Memory B cell (primary cell): ENCODE measurements around the gene RNPEP.
"Not testable (repeated sequence)": the region's sequence is repeated elsewhere in the genome, so short reads cannot be mapped to it uniquely, and the experiment has no call there.

Source experiments
- ATAC-seq: fragments of 150-1000 bp; cut with Tn5 transposase; 2 replicates; pipeline ENCODE4 v1.10.0; 2021; ENCODE audit warnings: low read depth, mild to moderate bottlenecking, moderate library complexity
- DNase-seq, 2 donors: peaks; one replicate each; pipeline ENCODE4 v3.0.0; 2022; ENCODE audit warnings: low spot score in 2 of 2
- H3K27ac Mint-ChIP-seq: one replicate; pipeline ENCODE4 v1.8.0; 2022; ENCODE audit warnings: mild to moderate bottlenecking, moderate library complexity, mixed read lengths
- H3K27me3 Mint-ChIP-seq: one replicate; pipeline ENCODE4 v1.8.0; 2022; ENCODE audit warnings: mixed read lengths
- H3K36me3 Mint-ChIP-seq: one replicate; pipeline ENCODE4 v1.8.0; 2022; ENCODE audit warnings: mild to moderate bottlenecking, mixed read lengths
- H3K4me1 Mint-ChIP-seq: one replicate; pipeline ENCODE4 v1.8.0; 2022; ENCODE audit warnings: mixed read lengths
- H3K4me3 Mint-ChIP-seq: one replicate; pipeline ENCODE4 v1.8.0; 2022; ENCODE audit warnings: mild to moderate bottlenecking, moderate library complexity, mixed read lengths
- H3K9me3 Mint-ChIP-seq: one replicate; pipeline ENCODE4 v1.8.0; 2022; ENCODE audit warnings: mixed read lengths

The RNPEP gene

GRCh38 chr1:202010180-202011015 is 27.9 kb downstream of the RNPEP start, which contains the start of gene ELF3:
TSS of gene ELF3 (plus strand) at chr1:202010587. CDS start at chr1:202011137, 550 bp downstream.
- ATAC-seq (no peak), DNase-seq (no peak)
- Mint-ChIP-seq H3K9me3 (no peaks in the 10 kb centered on the region), H3K4me3 (no peak within 1 kb of the TSS), H3K27ac (no peak within 1 kb of the TSS), H3K27me3 (no peaks in the 10 kb centered on the region), H3K4me1 (peaks cover 2% of the 10 kb centered on the region), H3K36me3 (peaks cover 8% of the 10 kb centered on the region)

DNA sequence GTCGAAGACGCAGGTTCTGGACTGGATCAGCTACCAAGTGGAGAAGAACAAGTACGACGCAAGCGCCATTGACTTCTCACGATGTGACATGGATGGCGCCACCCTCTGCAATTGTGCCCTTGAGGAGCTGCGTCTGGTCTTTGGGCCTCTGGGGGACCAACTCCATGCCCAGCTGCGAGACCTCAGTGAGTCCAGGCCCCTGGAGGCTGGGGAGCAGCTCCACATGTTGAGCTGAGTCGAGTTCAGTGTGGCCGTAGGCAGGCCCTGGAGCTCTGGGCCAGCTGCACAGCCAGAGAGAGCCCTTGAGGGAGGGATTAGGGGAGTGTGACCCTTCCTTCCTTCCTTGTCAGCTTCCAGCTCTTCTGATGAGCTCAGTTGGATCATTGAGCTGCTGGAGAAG is 29.5 kb downstream of the RNPEP start:
- ATAC-seq (no peak), DNase-seq (no peak)
- peaks cover 3% of the 10 kb centered on the region for H3K27me3 Mint-ChIP-seq
- H3K4me3 Mint-ChIP-seq, result no peak overlapping the region
- peaks cover 2% of the 10 kb centered on the region for H3K4me1 Mint-ChIP-seq
- no peaks in the 10 kb centered on the region for H3K9me3 Mint-ChIP-seq
- H3K36me3 Mint-ChIP-seq, result peaks cover 2% of the 10 kb centered on the region
- no peak overlapping the region for H3K27ac Mint-ChIP-seq

GRCh38 chr1:202012544-202013478 is 30.4 kb downstream of the RNPEP start:
- DNase-seq, result no peak
- H3K27me3 Mint-ChIP-seq, result peaks cover 4% of the 10 kb centered on the region
- H3K36me3 Mint-ChIP-seq, result no peaks in the 10 kb centered on the region
- no peak overlapping the region for H3K27ac Mint-ChIP-seq
- H3K9me3 Mint-ChIP-seq, result no peaks in the 10 kb centered on the region
- peaks cover 2% of the 10 kb centered on the region for H3K4me1 Mint-ChIP-seq
- ATAC-seq, result no peak
- H3K4me3 Mint-ChIP-seq, result no peak overlapping the region

DNA sequence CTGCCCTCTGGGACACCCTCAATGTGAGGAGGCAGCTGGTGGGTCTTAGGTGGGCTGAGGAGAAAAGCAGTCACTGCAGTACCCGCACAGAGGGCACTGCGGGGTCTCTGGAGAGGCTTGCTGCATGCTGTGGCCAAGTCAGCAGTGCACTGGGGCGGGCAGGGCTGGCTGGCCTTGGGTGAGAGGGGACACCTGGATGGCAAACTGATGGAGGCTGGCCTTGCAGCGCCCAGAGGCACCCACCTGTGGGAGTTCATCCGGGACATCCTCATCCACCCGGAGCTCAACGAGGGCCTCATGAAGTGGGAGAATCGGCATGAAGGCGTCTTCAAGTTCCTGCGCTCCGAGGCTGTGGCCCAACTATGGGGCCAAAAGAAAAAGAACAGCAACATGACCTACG is 31.2 kb downstream of the RNPEP start:
- H3K36me3 Mint-ChIP-seq, result no peaks in the 10 kb centered on the region
- ATAC-seq (no peak), DNase-seq (no peak)
- no peak overlapping the region for H3K27ac Mint-ChIP-seq
- H3K27me3 Mint-ChIP-seq, result peaks cover 4% of the 10 kb centered on the region
- no peaks in the 10 kb centered on the region for H3K9me3 Mint-ChIP-seq
- H3K4me1 Mint-ChIP-seq, result peaks cover 2% of the 10 kb centered on the region
- no peak overlapping the region for H3K4me3 Mint-ChIP-seq

DNA sequence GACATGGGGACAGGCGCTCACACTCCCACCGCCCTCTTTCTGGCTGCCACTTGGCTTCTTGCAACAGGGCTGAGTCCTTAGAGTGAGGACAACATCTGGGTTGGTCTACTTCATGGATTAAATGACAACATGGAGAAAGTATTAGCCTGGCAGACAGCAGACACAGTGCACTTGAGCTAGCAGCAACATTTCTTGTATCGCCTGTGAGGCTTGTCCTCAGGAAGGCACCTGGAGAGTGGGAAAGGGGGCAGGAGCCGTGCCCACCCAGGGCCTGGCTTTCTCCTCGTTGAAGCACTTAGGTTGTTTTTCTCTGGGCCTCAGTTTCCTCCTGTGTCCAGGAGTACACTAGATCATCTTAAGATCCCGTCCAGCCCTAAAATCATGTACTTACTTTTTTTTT is 31.6 kb downstream of the RNPEP start:
- Mint-ChIP-seq H3K4me3 (no peak overlapping the region), H3K27ac (no peak overlapping the region), H3K4me1 (peaks cover 2% of the 10 kb centered on the region), H3K9me3 (no peaks in the 10 kb centered on the region), H3K27me3 (peaks cover 8% of the 10 kb centered on the region), H3K36me3 (no peaks in the 10 kb centered on the region)
- ATAC-seq (no peak), DNase-seq (no peak)

DNA sequence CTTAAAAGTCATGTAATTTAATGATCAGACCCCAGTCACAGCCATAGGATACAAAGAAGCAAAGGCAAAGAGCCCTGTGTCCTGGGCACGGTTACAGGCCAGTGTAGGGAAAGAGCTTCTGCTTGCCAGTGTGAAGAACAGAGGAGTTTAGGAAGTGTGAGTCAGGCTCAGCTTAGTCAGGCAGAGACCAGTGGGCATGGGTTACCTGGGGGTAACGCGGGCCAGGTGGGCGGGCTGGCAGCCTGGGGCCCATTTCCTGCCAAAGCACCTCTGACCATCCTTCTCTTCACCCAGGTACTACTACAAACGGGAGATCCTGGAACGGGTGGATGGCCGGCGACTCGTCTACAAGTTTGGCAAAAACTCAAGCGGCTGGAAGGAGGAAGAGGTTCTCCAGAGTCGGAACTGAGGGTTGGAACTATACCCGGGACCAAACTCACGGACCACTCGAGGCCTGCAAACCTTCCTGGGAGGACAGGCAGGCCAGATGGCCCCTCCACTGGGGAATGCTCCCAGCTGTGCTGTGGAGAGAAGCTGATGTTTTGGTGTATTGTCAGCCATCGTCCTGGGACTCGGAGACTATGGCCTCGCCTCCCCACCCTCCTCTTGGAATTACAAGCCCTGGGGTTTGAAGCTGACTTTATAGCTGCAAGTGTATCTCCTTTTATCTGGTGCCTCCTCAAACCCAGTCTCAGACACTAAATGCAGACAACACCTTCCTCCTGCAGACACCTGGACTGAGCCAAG is 32.6 kb downstream of the RNPEP start:
- H3K27me3 Mint-ChIP-seq, result peaks cover 9% of the 10 kb centered on the region
- H3K9me3 Mint-ChIP-seq, result no peaks in the 10 kb centered on the region
- H3K36me3 Mint-ChIP-seq, result no peaks in the 10 kb centered on the region
- H3K27ac Mint-ChIP-seq, result no peak overlapping the region
- H3K4me3 Mint-ChIP-seq, result no peak overlapping the region
- DNase-seq, result no peak
- H3K4me1 Mint-ChIP-seq, result no peaks in the 10 kb centered on the region
- no peak for ATAC-seq

GRCh38 chr1:202015662-202015937 is 33.2 kb downstream of the RNPEP start:
- ATAC-seq, result no peak
- Mint-ChIP-seq H3K36me3 (no peaks in the 10 kb centered on the region), H3K9me3 (no peaks in the 10 kb centered on the region)

GRCh38 chr1:202016022-202016810 is 33.8 kb downstream of the RNPEP start:
- Mint-ChIP-seq H3K9me3 (no peaks in the 10 kb centered on the region), H3K36me3 (no peaks in the 10 kb centered on the region)

More at GRCh38 chr1:202015662-202015937, 33.2 kb downstream of the RNPEP start:
- Mint-ChIP-seq H3K4me1 (no peaks in the 10 kb centered on the region), H3K27me3 (peaks cover 9% of the 10 kb centered on the region), H3K4me3 (no peak overlapping the region), H3K27ac (no peak overlapping the region)
- no peak for DNase-seq

DNA sequence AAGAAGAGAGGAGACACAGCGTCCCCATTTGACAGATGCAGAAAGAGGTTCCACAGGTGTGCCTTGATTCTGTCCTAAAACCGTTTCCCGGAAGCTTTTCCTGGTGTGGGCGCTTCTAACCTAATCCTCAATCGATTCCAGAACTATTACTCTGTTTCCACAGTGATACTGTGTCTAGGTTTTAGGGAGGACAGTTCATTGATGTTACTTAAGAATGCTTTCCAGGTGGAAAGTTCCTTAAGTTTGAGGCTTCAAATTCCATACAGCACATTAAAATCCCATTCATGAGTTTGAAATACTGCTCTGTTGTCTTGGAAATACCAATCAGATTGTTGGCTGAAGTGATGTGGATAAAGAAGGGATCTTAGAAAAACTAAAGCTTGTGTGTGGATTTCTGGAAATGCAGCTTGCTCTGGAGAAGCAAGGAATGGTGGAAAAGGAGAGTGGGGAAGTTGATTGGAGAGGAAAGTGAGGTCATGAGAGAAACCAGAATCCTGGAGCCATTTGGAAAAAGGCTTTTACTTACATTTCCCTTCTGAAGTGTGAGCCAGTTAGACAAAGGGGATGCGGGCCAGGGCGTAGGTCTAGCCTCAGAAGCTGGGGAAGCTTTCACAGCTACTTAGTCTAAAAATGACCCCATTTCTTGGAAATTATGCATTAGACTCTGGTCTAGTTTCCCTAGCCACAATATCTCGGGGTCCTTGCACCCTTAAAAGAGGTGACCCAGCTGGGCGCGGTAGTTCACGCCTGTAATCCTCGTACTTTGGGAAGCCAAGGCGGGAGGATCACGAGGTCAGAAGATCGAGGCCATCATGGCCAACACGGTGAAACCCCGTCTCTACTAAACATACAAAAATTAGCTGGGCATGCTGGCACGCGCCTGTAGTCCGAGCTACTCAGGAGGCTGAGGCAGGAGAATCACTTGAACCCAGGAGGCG is 34.6 kb downstream of the RNPEP start:
- Mint-ChIP-seq H3K27ac (no peak overlapping the region), H3K27me3 (peaks cover 12% of the 10 kb centered on the region), H3K9me3 (no peaks in the 10 kb centered on the region), H3K36me3 (no peaks in the 10 kb centered on the region), H3K4me3 (no peak overlapping the region), H3K4me1 (no peaks in the 10 kb centered on the region)
- no peak for ATAC-seq
- no peak for DNase-seq

More at GRCh38 chr1:202016022-202016810, 33.8 kb downstream of the RNPEP start:
- no peaks in the 10 kb centered on the region for H3K4me1 Mint-ChIP-seq
- H3K27ac Mint-ChIP-seq, result no peak overlapping the region
- H3K27me3 Mint-ChIP-seq, result peaks cover 9% of the 10 kb centered on the region
- H3K4me3 Mint-ChIP-seq, result no peak overlapping the region
- ATAC-seq (no peak), DNase-seq (no peak)

GRCh38 chr1:202017749-202018467 is 35.5 kb downstream of the RNPEP start:
- Mint-ChIP-seq H3K4me1 (no peaks in the 10 kb centered on the region), H3K27me3 (peaks cover 12% of the 10 kb centered on the region), H3K9me3 (no peaks in the 10 kb centered on the region), H3K4me3 (no peak overlapping the region), H3K36me3 (no peaks in the 10 kb centered on the region), H3K27ac (no peak overlapping the region)
- DNase-seq (no peak), ATAC-seq (no peak)

- Mint-ChIP-seq H3K4me1 (no peaks in the 10 kb centered on the region), H3K4me3 (no peak overlapping the region), H3K36me3 (no peaks in the 10 kb centered on the region), H3K9me3 (no peaks in the 10 kb centered on the region), H3K27ac (no peak overlapping the region), H3K27me3 (peaks cover 18% of the 10 kb centered on the region)
- ATAC-seq, result no peak
- no peak for DNase-seq
Measured at GRCh38 chr1:202018468-202019234, 36.2 kb downstream of the RNPEP start.

DNA sequence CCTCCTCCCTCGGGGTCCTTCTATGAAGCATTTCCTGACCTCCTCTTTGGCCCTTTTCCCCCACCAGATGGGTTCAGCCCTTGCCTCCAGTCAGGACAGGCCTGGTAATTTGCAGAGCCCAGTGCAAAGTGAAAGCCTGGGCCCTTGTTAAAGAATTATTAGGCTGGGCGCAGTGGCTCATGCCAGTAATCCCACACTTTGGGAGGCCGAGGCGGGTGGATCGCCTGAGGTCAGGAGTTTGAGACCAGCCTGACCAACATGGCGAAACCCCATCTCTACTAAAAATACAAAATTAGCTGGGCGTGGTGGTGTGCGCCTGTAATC is 36.7 kb downstream of the RNPEP start:
- not testable (repeated sequence) for H3K4me3 Mint-ChIP-seq, H3K27ac Mint-ChIP-seq

More for the DNA sequence above, 36.7 kb downstream of the RNPEP start:
- H3K27me3 Mint-ChIP-seq, result peaks cover 18% of the 10 kb centered on the region
- not testable (repeated sequence) for H3K4me1 Mint-ChIP-seq, ATAC-seq, DNase-seq, H3K36me3 Mint-ChIP-seq, H3K9me3 Mint-ChIP-seq
